Stimulated activated CD8-positive, alpha-beta memory T cell treated with anti-CD3 and anti-CD28 coated beads, Interleukin-7, amount 100 ng/mL, for 4 hours (primary cell): Measurements from ENCODE around the gene ABHD16A.
A peak's percentile ranks its signal among the peaks of the same experiment; 100 is the strongest.

ENCODE experiments used
- DNase-seq, 2 donors: peaks; one replicate each; pipeline ENCODE4 v3.0.0-alpha.2; 2020; ENCODE audit warnings: low read depth in 2 of 2

ABHD16A gene

DNA sequence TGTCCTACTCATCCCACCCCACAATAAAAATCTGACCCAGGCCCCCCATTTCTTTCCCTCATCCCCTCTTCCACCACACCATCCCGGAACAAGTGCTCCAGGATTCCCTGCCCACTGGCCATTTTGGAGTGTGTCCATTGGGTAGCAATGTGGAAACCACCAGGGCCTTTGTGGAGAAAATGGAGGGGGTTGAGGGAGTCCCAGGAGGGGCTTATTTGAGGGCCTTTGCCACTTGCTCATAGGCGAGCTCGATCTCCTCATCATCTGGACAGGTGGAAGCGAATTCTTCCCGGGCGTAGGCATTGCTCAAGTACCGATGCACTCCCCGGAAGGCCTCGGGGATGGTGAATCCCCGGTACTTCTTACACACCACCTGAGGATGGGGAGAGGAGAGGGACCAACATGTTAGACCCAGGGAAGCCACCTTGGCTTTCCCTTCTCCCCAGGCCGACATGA lies 27.5 kb upstream of the ABHD16A start:
- DNase-seq, result no peak

DNA sequence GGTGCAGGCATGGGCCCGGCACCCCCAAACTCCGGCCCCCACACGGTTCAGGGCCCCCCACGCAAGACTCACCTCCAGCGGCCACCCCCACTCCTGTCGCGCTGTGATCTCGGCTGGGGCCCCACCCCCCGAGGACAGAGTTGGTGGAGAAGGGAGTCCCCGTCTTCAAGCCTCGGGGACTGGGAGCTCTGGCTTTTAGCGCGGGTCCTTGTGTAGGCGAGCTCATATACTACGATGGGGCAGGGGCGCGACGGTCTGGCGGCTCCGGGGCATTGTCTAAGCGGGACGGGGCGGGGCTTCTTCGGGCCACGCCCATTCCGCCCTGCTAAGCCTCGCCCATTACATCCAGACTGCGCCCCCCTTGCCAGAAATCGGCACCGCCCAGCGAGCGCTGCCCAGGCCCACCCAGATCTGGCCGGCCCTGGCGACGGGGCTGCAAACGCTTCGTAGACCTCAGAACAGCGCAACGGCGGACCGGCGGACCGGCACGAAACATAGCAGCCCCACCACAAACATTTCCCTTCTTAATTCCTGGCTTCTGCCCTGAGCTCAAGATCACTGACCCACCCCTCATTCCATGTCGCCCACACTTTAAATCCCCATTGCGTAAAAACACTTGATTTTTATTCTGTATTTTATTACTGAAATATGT lies 27.0 kb upstream of the ABHD16A start:
- DNase-seq, result peak; percentile 39 to 61

DNA sequence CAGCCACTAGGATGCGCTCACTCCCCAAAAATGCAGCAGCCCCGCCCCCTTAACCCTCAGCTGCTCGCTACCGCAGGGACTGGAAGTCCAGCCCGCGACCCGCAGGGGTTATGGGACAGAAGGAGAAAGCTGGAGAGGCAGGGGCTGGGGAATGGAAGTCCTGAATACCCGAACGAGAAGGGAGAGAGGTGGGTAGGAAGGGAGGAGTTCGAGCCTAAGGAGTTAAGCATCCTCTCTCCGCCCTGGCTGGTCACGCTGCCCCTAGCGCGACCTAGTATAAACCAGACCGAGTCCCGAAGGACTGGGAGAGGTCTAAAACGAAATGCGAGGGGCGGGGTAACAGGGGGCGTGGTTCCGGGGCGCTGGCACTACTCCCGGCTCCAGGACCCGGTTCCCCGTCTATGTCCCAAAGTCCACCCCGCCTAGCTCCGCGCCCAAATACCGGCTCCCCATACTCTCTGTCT lies 26.4 kb upstream of the ABHD16A start:
- DNase-seq, result peak; percentile 69 to 70

DNA sequence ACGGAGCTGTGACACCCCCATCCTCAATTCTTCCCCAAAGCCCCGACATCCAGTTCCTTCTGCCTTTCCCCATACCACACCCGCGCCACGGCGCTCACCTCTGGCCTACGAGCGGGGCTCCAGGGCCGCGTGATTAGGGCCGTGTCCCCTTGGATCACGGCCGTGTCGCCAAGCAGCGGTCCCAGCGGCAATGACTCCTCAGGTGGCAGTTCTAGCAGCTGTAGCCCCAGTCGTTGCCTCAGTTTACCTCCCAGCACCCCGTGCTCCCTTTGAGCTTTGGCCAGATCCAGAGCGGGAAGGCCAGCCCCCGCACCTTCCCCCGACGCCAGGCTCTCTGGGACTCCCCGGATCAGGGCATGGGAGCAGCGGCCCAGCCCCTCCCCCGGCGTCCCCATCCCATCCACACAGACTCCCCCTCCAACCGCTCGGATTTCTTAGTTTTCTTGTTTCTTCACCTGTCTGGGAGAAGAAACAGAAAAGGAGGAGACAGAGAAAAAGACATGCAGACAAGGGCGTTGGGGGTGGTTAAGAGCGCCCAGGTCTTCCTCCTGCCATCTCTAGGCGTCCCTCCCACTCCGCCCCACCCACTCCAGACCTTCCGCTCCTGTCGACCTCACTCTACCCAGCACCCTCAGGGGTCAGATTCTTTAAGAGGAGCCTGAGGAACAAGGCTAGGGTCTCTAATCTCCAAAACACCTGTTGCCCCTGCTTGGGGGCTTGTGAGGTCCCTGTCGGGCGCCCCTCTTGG lies 25.8 kb upstream of the ABHD16A start, which contains the start of gene DDAH2:
TSS of gene DDAH2 (minus strand) at position 533 of the 748 bp plus-strand sequence. CDS start at position 395, 138 bp downstream.
- no peak for DNase-seq

DNA sequence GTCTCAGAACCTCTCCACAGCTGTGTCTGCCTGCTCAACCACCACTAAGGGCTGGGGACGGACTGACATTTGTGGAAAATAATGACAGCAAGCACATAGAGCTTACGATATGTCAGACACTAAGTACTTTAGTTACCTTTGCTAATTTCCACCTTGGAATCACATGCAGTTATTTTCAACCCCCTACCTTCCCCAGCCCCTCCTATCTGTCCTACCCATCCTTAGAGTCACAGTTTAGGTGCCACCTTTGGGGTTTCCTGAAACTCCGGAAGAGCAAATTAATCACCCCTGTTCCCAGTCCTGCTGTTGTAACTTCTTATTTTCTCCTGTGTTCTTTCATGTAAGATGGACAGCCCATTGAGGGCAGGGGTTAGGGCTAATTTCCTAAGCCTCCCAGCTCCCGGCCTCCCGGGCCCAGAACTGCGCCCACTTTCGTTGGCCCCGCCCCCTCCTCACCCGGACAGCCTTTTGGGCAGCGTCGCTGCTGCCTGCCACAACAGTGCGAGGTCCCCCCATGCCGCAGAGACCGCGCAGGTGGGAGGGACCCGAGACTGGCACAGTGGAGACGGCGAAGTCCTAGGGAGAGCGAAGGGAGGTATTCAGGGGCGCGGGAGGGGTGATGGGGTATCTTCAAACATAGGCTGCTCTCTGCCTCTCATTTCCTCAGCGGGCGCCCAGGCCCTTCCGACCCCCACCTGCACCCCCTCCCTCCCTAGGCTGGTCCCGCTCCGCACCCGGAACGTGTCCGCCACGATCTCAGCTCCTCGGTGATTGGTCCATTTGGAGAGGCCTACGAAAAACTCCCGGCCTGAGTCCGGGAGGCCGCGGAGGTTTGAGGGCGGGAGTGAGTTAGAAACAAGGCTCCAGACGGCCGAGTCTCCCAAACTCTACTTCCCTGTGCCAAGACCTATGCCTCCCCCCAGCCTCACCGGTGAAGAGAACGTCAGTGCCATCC lies 24.9 kb upstream of the ABHD16A start:
- DNase-seq, result no peak

DNA sequence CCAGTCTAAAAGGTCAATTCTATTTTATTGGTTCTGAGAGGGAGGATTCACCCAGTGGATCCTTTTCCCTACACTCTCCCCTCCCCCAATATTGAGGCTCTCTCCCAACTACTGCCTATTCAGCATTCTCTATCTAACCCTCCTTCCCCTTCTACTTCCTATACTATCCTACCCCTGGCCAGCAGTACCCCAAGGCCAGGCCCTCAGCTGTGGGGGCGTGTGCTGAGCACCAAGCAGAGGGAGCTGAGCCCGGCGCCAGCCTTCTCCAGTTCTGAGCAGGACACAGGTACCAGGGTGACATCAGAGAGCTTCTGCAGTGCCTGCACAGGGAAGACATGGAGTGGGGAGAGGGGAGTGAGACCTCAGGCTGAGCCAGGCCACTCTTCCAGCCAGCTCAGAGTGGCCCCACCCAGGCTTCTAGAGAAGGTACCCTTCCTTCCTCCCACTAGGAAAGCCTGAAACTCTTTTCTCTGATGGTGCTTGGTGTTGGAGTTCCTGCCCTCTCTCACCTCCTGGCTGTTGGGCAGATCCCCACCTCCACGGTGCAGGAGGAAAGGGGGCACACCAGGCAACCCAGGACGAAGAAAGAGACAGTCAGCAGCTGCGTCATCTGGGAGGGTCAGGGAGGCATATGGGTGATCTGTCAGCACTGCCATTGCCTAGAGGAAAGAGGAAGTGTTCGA lies 24.1 kb upstream of the ABHD16A start:
- no peak for DNase-seq

DNA sequence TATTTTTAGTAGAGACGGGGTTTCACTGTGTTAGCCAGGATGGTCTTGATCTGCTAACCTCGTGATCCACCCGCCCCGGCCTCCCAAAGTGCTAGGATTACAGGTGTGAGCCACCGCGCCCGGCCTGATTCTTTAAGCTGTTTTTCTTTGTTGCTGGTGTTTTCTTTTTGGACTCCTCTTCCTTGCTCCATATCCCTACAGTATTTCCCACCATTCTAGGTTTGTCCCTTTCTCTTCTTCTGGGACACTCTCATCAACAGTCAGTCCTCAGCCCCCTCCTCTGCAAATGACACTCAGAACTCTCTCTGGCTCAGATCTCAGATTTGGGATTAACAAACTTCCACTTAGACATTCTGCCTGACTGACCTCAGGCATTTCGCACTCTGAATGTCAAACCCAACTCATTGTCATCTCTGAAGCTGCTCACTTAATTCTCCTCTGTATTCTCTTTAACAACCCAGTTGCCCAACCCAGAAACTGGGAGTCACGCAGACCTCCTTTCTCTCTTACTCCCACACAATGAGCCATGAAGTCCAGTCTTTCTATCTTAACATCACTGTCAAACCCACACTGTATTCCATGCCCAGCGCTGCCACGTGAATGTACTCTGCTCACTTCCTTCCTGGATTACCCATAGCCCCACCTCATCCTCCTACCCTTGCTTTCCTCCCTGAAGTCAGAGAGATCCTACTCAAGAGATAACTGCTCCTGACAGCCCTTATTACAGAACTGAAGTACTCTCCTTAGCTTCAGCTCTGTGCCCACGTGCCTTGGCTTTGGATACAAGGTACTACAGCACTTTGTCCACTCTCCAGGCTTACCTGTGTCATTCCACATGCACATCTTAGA lies 22.6 kb upstream of the ABHD16A start:
- DNase-seq, result no peak

DNA sequence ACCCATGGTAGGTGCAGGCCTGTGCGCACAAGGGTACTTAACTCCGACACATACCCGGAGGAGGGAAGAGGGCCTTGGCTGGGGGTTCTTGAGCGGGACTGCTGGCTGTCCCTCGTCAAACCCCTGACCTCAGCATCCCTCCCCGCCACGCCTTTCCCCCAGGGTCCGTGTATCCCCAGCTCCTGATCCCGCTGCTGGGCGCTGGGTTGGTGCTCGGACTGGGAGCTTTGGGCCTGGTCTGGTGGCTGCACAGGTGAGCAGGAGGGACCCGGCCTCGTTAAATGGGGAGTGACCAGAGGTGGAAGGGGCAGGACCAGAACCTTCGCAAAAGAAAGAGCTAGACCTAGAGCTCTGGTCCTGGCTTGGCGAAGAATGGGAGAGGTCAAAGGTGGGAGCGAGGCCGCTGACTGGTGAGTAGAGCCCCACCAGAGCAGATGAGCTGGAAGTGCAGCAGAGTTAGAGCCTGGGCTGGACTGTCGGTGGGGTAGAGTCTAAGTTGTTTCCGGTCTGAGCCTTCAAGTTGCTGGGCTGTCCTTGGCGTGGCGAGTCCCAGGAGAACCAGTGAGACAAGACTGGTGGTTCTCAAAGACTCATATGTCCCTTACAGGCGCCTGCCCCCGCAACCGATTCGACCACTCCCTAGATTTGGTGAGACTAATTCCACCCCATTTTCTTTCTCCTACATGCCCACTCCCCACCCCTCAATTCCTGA lies 21.0 kb upstream of the ABHD16A start:
- DNase-seq, result no peak

DNA sequence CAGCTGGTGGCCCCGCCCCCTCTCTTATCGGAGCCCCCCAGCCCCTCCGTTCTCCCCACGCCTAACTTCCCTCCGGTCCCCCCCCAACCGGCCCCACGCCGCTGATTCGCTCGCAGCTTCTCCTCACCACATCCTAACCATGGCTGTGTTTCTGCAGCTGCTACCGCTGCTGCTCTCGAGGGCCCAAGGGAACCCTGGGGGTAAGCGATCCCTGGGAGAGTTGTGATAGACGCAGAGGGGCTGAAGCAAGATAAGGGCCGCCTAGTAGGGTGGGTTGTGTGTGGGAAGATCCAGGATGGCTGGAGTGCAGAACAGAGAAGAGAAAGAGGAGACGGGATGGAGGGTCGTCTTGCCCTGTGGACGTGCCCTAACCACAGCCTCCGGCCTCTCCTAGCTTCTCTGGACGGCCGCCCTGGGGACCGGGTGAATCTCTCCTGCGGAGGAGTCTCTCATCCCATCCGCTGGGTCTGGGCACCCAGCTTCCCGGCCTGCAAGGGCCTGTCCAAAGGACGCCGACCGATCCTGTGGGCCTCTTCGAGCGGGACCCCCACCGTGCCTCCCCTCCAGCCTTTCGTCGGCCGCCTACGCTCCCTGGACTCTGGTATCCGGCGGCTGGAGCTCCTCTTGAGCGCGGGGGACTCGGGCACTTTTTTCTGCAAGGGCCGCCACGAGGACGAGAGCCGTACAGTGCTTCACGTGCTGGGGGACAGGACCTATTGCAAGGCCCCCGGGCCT lies 20.3 kb upstream of the ABHD16A start, which contains the start of gene MPIG6B:
TSS of gene MPIG6B (plus strand) at position 129 of the 735 bp plus-strand sequence. CDS start at position 140, 11 bp downstream.
- DNase-seq, result no peak

DNA sequence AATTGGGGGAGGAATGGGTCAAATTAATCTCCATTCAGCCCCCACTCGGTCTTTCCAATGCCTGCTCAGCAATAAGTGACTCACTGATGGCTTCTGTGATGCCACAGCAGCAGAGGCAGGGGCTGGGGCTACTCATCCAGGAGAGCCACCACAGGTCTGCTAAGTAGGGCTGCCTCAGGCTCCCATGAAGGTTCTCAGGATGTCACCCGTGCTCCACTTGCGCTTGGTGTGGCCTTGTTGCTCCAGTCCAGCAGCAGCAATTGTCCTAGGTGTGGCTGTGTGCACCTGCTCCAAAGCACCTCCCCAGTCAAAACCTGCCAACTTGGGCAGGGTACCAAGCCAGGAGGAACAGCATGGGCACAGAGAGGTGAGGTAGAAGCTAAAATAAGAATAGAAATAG lies 19.0 kb upstream of the ABHD16A start:
- no peak for DNase-seq

DNA sequence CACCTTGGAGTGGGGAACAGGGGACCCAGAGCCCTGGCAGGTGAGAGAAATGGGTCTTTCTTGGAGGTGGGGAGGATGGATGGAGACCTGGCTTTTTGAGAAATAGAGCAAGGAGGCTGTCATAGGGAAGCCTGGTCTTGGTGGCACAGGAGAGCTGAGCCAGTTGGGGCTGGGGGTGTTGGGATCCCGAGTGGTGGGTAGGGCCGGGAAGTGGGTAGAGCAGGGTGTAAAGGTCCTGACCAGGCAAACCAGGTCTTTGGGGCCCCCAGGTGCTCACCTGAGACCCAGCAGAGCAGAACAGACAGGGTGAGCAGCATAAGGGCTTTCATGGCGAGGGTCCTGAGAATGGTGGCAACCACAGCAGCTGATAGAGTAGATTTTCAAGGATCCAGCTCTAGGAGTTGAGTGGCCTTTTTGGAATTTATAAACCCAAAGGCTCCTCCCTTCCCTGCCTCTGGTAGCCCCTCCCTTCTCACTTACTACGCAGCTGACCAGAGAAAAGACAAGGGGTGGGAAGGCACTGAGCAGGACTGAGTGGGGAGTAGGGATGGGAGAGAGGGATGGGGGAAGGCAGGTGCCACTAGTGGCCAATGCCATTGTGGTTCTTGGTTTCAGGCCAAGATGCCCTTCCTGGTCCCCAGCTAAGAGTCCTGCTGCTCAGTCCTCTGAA lies 18.4 kb upstream of the ABHD16A start, which contains the start of gene LY6G6C:
TSS of gene LY6G6C (minus strand) at position 396 of the 670 bp plus-strand sequence. CDS start at position 329, 67 bp downstream.
- DNase-seq, result no peak

DNA sequence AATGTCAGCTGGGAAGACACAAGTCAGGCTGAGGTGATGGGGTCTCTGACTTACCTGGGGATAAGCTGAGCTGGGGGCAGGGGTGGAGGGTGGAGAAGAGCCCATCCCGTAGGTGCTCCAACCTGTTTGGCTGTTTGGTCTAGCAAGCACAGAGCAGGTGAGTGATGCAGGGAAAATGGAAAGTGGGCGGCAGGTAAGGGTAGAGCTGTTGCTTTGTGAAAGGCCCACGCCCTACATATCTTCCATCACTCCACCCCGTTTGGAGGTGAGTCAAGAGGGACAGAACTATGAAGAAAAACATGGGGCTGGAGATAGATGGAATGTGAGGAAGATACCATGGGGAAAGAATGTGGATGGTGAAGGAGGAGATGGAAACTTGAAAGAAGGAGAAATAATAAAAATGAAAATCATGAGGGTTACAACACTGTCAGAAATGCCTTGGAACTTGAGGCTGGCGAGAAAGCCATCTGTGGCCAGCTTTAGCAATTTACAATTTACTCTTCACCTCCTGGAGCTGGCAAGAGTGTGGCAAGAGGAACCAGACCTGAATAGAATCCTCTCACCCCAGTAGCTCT lies 17.2 kb upstream of the ABHD16A start:
- DNase-seq, result no peak

DNA sequence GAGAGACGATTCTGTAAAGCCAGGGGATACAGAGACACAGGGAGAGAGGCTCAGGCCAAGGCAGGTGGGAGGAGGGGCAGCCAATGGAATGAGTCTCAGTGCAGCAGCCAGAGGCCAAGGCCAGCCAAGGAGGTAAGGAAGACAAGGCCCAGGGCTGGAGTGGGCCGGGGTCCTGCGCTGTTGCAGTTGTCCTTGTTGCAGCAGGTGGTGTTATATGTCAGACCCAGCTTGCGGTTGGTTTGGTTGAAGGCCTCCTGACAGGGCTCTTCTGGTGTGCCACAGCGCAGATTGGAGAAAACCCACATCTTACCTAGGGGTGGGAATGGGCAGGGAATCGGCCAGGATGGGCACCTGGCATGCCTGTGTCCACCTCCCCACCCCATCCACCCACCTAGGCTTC lies 15.9 kb upstream of the ABHD16A start:
- DNase-seq, result no peak

DNA sequence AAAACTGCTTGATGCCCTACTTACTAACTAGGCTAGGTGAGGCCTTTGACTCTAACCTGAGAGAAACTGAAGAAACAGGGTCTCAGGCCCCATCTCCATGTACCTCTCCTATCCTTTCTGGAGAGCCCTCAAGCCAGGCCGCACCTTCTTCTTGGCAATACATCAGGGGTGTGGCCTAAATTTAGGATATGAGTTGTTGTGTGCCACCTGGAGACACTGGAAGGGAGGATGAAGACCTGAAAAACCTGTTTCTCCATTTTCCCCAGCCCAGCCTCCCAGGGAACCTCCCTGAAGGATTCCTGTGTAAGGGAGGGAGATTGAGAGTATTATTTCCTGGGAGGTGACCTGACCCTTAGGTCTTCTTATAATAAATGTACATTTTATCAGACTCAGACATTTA lies 15.1 kb upstream of the ABHD16A start:
- DNase-seq, result no peak

DNA sequence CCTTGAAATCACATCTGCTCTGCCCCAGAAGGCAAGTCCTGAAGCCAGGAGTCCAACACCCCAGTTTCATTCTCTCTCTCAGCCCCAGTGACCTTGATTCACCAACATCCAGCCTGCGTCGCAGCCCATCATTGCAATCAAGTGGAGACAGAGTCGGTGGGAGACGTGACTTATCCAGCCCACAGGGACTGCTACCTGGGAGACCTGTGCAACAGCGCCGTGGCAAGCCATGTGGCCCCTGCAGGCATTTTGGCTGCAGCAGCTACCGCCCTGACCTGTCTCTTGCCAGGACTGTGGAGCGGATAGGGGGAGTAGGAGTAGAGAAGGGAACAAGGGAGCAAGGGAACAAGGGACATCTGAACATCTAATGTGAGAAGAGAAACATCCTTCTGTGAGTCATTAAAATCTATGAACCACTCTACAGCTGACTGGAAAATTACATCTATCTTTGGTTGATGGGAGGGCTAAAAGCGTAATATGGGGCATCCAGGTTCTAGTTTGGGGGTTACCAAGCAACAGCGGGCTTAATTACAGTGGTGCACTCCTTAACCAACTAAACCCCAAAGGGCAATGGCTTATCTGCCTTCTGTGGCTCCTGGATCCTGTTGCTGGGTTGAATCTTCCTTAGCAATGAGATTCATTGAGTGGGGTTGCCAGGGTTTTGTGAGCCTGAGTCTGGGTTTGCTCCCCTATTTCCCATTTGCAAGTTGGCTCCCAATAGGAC lies 14.5 kb upstream of the ABHD16A start:
- no peak for DNase-seq

DNA sequence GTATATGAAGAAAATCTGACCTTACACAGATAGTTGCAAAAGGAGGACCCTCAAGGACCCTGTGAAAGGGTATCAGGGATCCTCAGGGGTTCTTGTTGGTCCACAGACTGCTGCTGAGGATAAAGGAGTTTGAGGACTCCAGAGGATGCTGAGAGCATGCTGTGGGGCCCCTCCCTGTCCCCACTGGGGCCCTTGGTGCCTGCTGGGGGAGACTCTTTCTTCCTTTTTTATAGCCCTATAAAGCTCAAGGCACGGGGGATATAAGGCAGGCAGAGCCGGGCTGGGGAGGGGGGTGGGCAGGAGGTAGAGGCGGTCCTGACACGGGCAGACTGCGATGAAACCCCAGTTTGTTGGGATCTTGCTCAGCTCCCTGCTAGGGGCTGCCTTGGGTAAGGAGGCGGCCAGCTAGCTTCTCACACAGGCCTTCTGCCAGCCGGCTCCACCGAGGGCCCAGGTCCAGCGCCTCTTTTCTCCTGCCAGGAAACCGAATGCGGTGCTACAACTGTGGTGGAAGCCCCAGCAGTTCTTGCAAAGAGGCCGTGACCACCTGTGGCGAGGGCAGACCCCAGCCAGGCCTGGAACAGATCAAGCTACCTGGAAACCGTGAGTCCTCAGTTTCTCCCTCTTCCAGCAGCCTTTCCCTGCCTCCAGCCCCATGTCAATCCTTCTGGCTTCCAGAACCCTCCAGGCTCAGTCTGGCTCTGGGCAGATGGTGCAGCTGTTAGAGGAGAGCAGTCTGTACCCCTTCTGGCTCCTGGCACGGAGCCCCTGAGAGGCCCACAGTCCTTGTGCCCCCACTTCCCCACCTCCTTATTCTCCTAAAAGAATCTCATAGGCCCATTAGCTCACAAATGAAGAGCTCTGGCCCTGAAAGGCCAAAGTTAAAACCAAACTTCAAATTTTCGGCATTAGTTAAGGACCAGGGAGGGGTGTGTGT lies 12.2 kb upstream of the ABHD16A start, which contains the start of gene LY6G6D:
TSS of gene LY6G6D (plus strand) at position 327 of the 937 bp plus-strand sequence. CDS start at position 335, 8 bp downstream.
- no peak for DNase-seq
